Stimulated activated effector memory CD8-positive, alpha-beta T cell treated with anti-CD3 and anti-CD28 coated beads, Interleukin-12 subunit alpha, Interleukin-12 subunit beta, amount 100 ng/mL, for 72 hours (primary cell): ENCODE results near the gene IQCK.

ENCODE experiments used
- ATAC-seq: fragments of 150-1000 bp; cut with Tn5 transposase; 2 replicates; pipeline ENCODE4 v1.10.0; 2021
- DNase-seq, 2 donors: peaks; one replicate each; pipeline ENCODE4 v3.0.0; 2021 to 2022; ENCODE audit warnings: low spot score in 2 of 2
- H3K27ac Mint-ChIP-seq: one replicate; pipeline ENCODE4 v1.8.0; 2022; ENCODE audit warnings: mild to moderate bottlenecking, mixed read lengths
- H3K36me3 Mint-ChIP-seq: one replicate; pipeline ENCODE4 v1.8.0; 2022; ENCODE audit warnings: mild to moderate bottlenecking, mixed read lengths
- H3K4me1 Mint-ChIP-seq: one replicate; pipeline ENCODE4 v1.8.0; 2022; ENCODE audit warnings: mixed read lengths
- H3K4me3 Mint-ChIP-seq: one replicate; pipeline ENCODE4 v1.8.0; 2022; ENCODE audit warnings: mild to moderate bottlenecking, mixed read lengths
- H3K9me3 Mint-ChIP-seq: one replicate; pipeline ENCODE4 v1.8.0; 2022; ENCODE audit warnings: mixed read lengths

Gene IQCK

GRCh38 chr16:19728636-19728965, 10.5 kb downstream of the IQCK start:
- Mint-ChIP-seq H3K4me3 (no peak overlapping the region), H3K4me1 (peaks cover 6% of the 10 kb centered on the region), H3K9me3 (no peaks in the 10 kb centered on the region), H3K36me3 (no peaks in the 10 kb centered on the region), H3K27ac (peak overlapping the region; percentile 43)
- DNase-seq, result no peak
- no peak for ATAC-seq

- ATAC-seq (no peak), DNase-seq (no peak)
- no peaks in the 10 kb centered on the region for H3K36me3 Mint-ChIP-seq
- no peak overlapping the region for H3K4me3 Mint-ChIP-seq
- no peaks in the 10 kb centered on the region for H3K9me3 Mint-ChIP-seq
- peaks cover under 1% of the 10 kb centered on the region for H3K4me1 Mint-ChIP-seq
- H3K27ac Mint-ChIP-seq, result no peak overlapping the region
Observed at GRCh38 chr16:19733551-19733950, 15.5 kb downstream of the IQCK start.

GRCh38 chr16:19735074-19735867, 17.2 kb downstream of the IQCK start:
- no peaks in the 10 kb centered on the region for H3K36me3 Mint-ChIP-seq
- ATAC-seq, result no peak
- no peaks in the 10 kb centered on the region for H3K4me1 Mint-ChIP-seq
- no peak overlapping the region for H3K4me3 Mint-ChIP-seq
- no peak for DNase-seq
- H3K27ac Mint-ChIP-seq, result no peak overlapping the region
- H3K9me3 Mint-ChIP-seq, result no peaks in the 10 kb centered on the region

GRCh38 chr16:19737306-19738038, 19.4 kb downstream of the IQCK start:
- no peak for ATAC-seq
- H3K4me3 Mint-ChIP-seq, result no peak overlapping the region
- no peak overlapping the region for H3K27ac Mint-ChIP-seq
- H3K36me3 Mint-ChIP-seq, result no peaks in the 10 kb centered on the region
- no peaks in the 10 kb centered on the region for H3K4me1 Mint-ChIP-seq
- H3K9me3 Mint-ChIP-seq, result no peaks in the 10 kb centered on the region
- no peak for DNase-seq

GRCh38 chr16:19741354-19741753, 23.3 kb downstream of the IQCK start:
- Mint-ChIP-seq H3K27ac (no peak overlapping the region), H3K4me1 (no peaks in the 10 kb centered on the region), H3K36me3 (no peaks in the 10 kb centered on the region), H3K9me3 (no peaks in the 10 kb centered on the region), H3K4me3 (no peak overlapping the region)
- ATAC-seq (no peak), DNase-seq (no peak)

- H3K36me3 Mint-ChIP-seq, result no peaks in the 10 kb centered on the region
- no peak overlapping the region for H3K27ac Mint-ChIP-seq
- ATAC-seq (no peak), DNase-seq (no peak)
- no peak overlapping the region for H3K4me3 Mint-ChIP-seq
- no peaks in the 10 kb centered on the region for H3K4me1 Mint-ChIP-seq
- no peaks in the 10 kb centered on the region for H3K9me3 Mint-ChIP-seq
Observed at GRCh38 chr16:19743816-19744159, 25.7 kb downstream of the IQCK start.

- Mint-ChIP-seq H3K36me3 (no peaks in the 10 kb centered on the region), H3K27ac (no peak overlapping the region), H3K4me3 (no peak overlapping the region), H3K9me3 (no peaks in the 10 kb centered on the region), H3K4me1 (no peaks in the 10 kb centered on the region)
- ATAC-seq (no peak), DNase-seq (no peak)
Observed at GRCh38 chr16:19744670-19745069, 26.6 kb downstream of the IQCK start.

GRCh38 chr16:19745286-19746010, 27.4 kb downstream of the IQCK start:
- no peaks in the 10 kb centered on the region for H3K4me1 Mint-ChIP-seq
- ATAC-seq, result no peak
- H3K36me3 Mint-ChIP-seq, result no peaks in the 10 kb centered on the region
- no peak for DNase-seq
- H3K27ac Mint-ChIP-seq, result no peak overlapping the region
- H3K4me3 Mint-ChIP-seq, result no peak overlapping the region
- no peaks in the 10 kb centered on the region for H3K9me3 Mint-ChIP-seq

- ATAC-seq, result no peak
- no peak for DNase-seq
- H3K27ac Mint-ChIP-seq, result no peak overlapping the region
- no peaks in the 10 kb centered on the region for H3K36me3 Mint-ChIP-seq
- no peaks in the 10 kb centered on the region for H3K9me3 Mint-ChIP-seq
- H3K4me3 Mint-ChIP-seq, result no peak overlapping the region
- H3K4me1 Mint-ChIP-seq, result no peaks in the 10 kb centered on the region
Observed at GRCh38 chr16:19746561-19746960, 28.5 kb downstream of the IQCK start.

- no peak for ATAC-seq
- H3K27ac Mint-ChIP-seq, result no peak overlapping the region
Observed at GRCh38 chr16:19748389-19749168, 30.5 kb downstream of the IQCK start.

GRCh38 chr16:19749571-19750080, 31.6 kb downstream of the IQCK start:
- DNase-seq (no peak), ATAC-seq (no peak)
- Mint-ChIP-seq H3K36me3 (no peaks in the 10 kb centered on the region), H3K4me1 (no peaks in the 10 kb centered on the region), H3K9me3 (no peaks in the 10 kb centered on the region), H3K27ac (no peak overlapping the region), H3K4me3 (no peak overlapping the region)

More at GRCh38 chr16:19748389-19749168, 30.5 kb downstream of the IQCK start:
- Mint-ChIP-seq H3K36me3 (no peaks in the 10 kb centered on the region), H3K9me3 (no peaks in the 10 kb centered on the region), H3K4me1 (no peaks in the 10 kb centered on the region), H3K4me3 (no peak overlapping the region)
- DNase-seq, result no peak

- Mint-ChIP-seq H3K9me3 (no peaks in the 10 kb centered on the region), H3K27ac (no peak overlapping the region), H3K36me3 (no peaks in the 10 kb centered on the region), H3K4me3 (no peak overlapping the region), H3K4me1 (no peaks in the 10 kb centered on the region)
- DNase-seq (no peak), ATAC-seq (no peak)
Observed at GRCh38 chr16:19751478-19752385, 33.7 kb downstream of the IQCK start.

- DNase-seq (no peak), ATAC-seq (no peak)
- H3K27ac Mint-ChIP-seq, result no peak overlapping the region
- no peaks in the 10 kb centered on the region for H3K36me3 Mint-ChIP-seq
- H3K9me3 Mint-ChIP-seq, result no peaks in the 10 kb centered on the region
- no peak overlapping the region for H3K4me3 Mint-ChIP-seq
- no peaks in the 10 kb centered on the region for H3K4me1 Mint-ChIP-seq
Observed at GRCh38 chr16:19753815-19754643, 36.0 kb downstream of the IQCK start.

- no peaks in the 10 kb centered on the region for H3K4me1 Mint-ChIP-seq
- no peak for DNase-seq
- H3K27ac Mint-ChIP-seq, result no peak overlapping the region
- H3K36me3 Mint-ChIP-seq, result no peaks in the 10 kb centered on the region
- ATAC-seq, result no peak
- no peak overlapping the region for H3K4me3 Mint-ChIP-seq
- H3K9me3 Mint-ChIP-seq, result no peaks in the 10 kb centered on the region
Observed at GRCh38 chr16:19754644-19755036, 36.6 kb downstream of the IQCK start.
